Measurements from ENCODE around the gene DSN1. TPM values are rescaled to one million over a fixed set of nuclear protein-coding genes. Genes with fewer than 3 reads are reported as not detected.

DSN1 gene
- total and polyA plus RNA-seq, 2 of the 8 experiments (the other 6 are each of a cell fraction or from before 2014, with no cell fraction given) = 12.0 to 26.2 TPM

- TF ChIP-seq, protein P1, sequence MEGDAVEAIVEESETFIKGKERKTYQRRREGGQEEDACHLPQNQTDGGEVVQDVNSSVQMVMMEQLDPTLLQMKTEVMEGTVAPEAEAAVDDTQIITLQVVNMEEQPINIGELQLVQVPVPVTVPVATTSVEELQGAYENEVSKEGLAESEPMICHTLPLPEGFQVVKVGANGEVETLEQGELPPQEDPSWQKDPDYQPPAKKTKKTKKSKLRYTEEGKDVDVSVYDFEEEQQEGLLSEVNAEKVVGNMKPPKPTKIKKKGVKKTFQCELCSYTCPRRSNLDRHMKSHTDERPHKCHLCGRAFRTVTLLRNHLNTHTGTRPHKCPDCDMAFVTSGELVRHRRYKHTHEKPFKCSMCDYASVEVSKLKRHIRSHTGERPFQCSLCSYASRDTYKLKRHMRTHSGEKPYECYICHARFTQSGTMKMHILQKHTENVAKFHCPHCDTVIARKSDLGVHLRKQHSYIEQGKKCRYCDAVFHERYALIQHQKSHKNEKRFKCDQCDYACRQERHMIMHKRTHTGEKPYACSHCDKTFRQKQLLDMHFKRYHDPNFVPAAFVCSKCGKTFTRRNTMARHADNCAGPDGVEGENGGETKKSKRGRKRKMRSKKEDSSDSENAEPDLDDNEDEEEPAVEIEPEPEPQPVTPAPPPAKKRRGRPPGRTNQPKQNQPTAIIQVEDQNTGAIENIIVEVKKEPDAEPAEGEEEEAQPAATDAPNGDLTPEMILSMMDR (IDR thresholded peaks at IDR 0.05; ENCODE audit: control extremely low read depth in 1 of 3, insufficient read depth in 1 of 3, low read depth in 1 of 3, low read length in 3 of 3) = no peak
- TF ChIP-seq RXRA (IDR thresholded peaks at IDR 0.05; ENCODE audit: insufficient read depth, low read depth, low read length) (no peak), JUND (IDR thresholded peaks at IDR 0.05; ENCODE audit: low read length) (no peak), SUZ12 (IDR thresholded peaks at IDR 0.05; ENCODE audit: low read length) (no peak), GABPA (IDR thresholded peaks at IDR 0.05; ENCODE audit: borderline replicate concordance, insufficient read depth, low read length) (no peak), ZNF274 (IDR thresholded peaks at IDR 0.05; ENCODE audit: borderline replicate concordance, extremely low read depth, low read length) (no peak), ASH2L (IDR thresholded peaks at IDR 0.05; ENCODE audit: low read length) (no peak), BCL11A (IDR thresholded peaks at IDR 0.05; ENCODE audit: low read depth in 2 of 2, low read length in 2 of 2) (no peak), SP2 (IDR thresholded peaks at IDR 0.05; ENCODE audit: low read length) (no peak), CEBPB (IDR thresholded peaks at IDR 0.05; ENCODE audit: low read depth, low read length) (no peak)
Observed at GRCh38 chr20:36795691-36796090, 22.1 kb upstream of the DSN1 start (continued).

All from H1 (cell line).